Measurements from ENCODE around the gene ADAMTS17.

ADAMTS17 gene

GRCh38 chr15:100242989-100243388 is 98.8 kb downstream of the ADAMTS17 start:
- no peak for TF ChIP-seq CTCF (IDR thresholded peaks at IDR 0.05)

GRCh38 chr15:100241572-100242482 is 99.9 kb downstream of the ADAMTS17 start:
- no peak for TF ChIP-seq CTCF (IDR thresholded peaks at IDR 0.05)

- TF ChIP-seq CTCF (IDR thresholded peaks at IDR 0.05), result no peak
These were observed 104.6 kb downstream of the ADAMTS17 start for GRCh38 chr15:100236981-100237720.

- TF ChIP-seq CTCF (IDR thresholded peaks at IDR 0.05), result no peak
These were observed 106.7 kb downstream of the ADAMTS17 start for GRCh38 chr15:100235030-100235617.

- TF ChIP-seq CTCF (IDR thresholded peaks at IDR 0.05), result no peak
These were observed 107.4 kb downstream of the ADAMTS17 start for GRCh38 chr15:100234158-100235029.

GRCh38 chr15:100230784-100231183 is 111.0 kb downstream of the ADAMTS17 start:
- TF ChIP-seq CTCF (IDR thresholded peaks at IDR 0.05), result no peak

Measured in LNCAP (cell line).